Measurements from ENCODE around the gene ADAM10.

ADAM10 gene

DNA sequence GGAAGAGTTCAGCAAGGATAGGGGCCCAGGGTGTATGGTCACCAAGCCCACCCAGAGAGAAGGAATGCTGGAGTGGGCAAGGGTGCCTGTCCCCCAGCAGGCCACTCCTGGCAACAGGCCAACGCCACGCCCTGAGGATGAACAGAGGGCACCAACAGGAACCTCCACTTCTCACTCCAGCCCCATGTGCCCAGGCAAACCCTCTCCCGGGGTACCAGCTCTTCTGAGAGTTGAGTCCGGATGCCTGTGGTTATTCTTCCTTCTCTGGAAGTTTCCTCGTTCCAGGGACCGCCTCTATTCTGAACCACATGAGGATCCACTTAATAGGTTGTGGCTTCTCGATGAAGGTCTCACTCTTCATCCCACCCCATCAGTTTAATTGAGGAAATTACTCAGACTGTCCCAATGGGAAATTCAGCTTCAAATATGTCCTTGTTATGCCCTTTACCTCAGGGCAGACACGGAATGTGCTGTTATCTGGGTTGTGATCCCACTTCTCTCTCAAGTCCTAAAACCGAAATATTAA is 203.4 kb downstream of the ADAM10 start:
- H3K4me3 Mint-ChIP-seq = no peak overlapping the region
- H3K9me3 Mint-ChIP-seq = no peaks in the 10 kb centered on the region
- intact Hi-C loops (cut with micrococcal nuclease) = no loop called here
- H3K36me3 Mint-ChIP-seq (ENCODE audit: low read depth) = no peaks in the 10 kb centered on the region
- H3K27me3 Mint-ChIP-seq = peaks cover 10% of the 10 kb centered on the region
- H3K4me1 Mint-ChIP-seq (ENCODE audit: low read depth) = peaks cover 13% of the 10 kb centered on the region
- H3K27ac Mint-ChIP-seq = peak overlapping the region; percentile 22

DNA sequence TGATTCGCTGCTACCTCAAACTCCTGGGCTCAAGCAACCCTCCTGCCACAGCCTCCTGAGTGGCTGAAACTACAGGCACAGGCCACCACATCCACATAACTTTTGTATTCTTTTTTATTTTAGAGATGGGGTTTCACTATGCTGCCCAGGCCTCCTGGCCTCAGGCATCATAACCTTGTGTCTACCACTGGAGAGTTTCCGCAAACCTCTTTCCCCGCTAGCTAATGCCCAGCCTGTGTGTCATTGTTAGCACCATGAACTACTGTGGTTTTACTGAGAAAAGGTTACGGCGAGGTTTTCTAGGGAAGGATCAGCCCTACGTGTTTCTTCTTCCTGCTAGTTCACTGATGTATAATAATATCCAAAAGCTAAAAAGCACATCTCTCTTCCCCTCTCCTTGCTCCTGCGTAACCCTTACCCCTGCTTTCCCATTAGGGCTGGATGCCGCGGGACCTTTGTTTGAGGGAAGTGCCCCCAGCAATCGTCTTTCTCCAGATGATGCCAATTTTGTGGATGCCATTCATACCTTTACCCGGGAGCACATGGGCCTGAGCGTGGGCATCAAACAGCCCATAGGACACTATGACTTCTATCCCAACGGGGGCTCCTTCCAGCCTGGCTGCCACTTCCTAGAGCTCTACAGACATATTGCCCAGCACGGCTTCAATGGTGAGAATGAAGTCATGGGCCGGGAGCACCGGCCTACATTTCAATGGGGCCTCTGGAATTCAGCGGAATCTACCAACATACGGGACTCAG is 204.0 kb downstream of the ADAM10 start:
- no peaks in the 10 kb centered on the region for H3K9me3 Mint-ChIP-seq
- no peaks in the 10 kb centered on the region for H3K36me3 Mint-ChIP-seq (ENCODE audit: low read depth)
- peak overlapping the region; percentile 22 for H3K27ac Mint-ChIP-seq
- intact Hi-C loops (cut with micrococcal nuclease) = no loop called here
- H3K27me3 Mint-ChIP-seq = peaks cover 13% of the 10 kb centered on the region
- H3K4me3 Mint-ChIP-seq = no peak overlapping the region
- H3K4me1 Mint-ChIP-seq (ENCODE audit: low read depth) = peaks cover 8% of the 10 kb centered on the region

DNA sequence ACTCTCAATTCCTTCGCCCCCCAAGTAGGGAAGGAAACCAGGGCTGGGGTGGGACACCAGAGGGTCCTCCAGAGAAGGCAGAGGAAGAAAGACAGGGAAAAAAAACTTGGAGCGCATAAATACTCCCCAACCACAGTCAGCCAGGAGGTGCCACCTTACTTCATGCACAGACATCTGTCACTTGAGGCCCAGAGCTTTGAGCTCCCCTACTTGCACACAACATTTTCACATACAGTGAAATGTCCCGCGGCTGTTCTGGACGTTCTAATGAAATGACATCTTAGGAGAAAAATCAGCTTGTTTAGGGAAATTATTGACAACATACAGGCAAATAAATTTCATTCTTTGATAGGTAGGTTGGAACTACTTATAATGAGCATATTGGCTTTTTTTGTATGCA is 204.8 kb downstream of the ADAM10 start:
- H3K9me3 Mint-ChIP-seq = no peaks in the 10 kb centered on the region
- intact Hi-C loops (cut with micrococcal nuclease) = no loop called here
- peaks cover under 1% of the 10 kb centered on the region for H3K4me1 Mint-ChIP-seq (ENCODE audit: low read depth)
- peaks cover 8% of the 10 kb centered on the region for H3K27me3 Mint-ChIP-seq
- no peaks in the 10 kb centered on the region for H3K36me3 Mint-ChIP-seq (ENCODE audit: low read depth)
- no peak overlapping the region for H3K4me3 Mint-ChIP-seq
- no peak overlapping the region for H3K27ac Mint-ChIP-seq

DNA sequence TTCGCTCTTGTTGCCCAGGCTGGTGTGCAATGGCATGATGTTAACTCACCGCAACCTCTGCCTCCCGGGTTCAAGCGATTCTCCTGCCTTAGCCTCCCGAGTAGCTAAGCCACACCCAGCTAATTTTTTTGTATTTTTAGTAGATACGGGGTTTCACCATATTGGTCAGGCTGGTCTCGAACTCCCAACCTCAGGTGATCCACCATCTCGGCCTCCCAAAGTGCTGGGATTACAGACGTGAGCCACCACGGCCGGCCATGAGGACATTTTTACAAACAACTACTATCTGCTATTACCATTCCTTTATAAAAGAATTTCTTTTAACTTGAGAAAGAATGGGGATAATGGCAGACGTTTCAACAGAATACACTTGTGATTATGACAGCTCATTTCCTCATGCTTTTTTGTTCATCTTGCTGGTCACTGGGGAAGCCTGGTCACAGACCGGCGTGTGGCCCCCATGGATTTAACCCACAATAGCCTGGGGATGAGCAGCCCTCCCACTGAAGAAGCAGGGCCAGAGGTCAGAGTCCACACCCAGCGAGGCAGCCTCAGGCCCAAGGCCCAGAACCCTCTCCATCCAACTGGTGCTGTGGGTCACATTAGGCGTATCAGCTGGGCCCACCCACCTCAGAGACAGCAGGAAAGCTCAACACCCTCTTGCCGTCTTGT is 205.7 kb downstream of the ADAM10 start:
- intact Hi-C loops (cut with micrococcal nuclease) = no loop called here
- H3K27ac Mint-ChIP-seq = no peak overlapping the region
- H3K36me3 Mint-ChIP-seq (ENCODE audit: low read depth) = no peaks in the 10 kb centered on the region
- H3K4me3 Mint-ChIP-seq = no peak overlapping the region
- H3K9me3 Mint-ChIP-seq = no peaks in the 10 kb centered on the region
- H3K27me3 Mint-ChIP-seq = peaks cover 6% of the 10 kb centered on the region
- no peaks in the 10 kb centered on the region for H3K4me1 Mint-ChIP-seq (ENCODE audit: low read depth)

DNA sequence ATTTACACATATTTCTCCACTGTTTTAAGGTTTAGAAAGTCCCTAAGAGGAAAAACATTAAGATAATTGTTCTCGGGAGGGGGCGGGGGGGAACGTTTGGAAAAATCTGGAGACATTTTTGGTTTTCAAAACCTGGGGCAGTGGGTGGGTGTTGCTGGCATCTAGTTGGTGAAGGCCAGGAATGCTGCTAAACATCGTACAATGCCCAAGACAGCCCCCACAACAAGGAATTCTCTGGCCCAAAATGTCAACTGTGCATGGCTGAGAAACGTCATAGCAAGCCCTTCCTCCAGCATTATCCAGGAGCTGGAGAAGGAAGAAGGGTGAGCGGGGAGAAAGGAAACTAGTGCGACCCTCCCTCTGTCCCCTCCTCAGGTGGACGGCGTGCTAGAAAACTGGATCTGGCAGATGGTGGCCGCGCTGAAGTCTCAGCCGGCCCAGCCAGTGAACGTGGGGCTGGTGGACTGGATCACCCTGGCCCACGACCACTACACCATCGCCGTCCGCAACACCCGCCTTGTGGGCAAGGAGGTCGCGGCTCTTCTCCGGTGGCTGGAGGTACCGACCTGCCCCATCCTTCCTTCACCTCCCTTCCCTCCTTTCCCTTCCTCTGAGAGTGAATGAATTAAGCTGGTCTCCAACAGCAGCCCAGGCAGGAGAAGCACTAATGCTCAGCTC is 208.0 kb downstream of the ADAM10 start:
- Mint-ChIP-seq H3K36me3 (ENCODE audit: low read depth) (no peaks in the 10 kb centered on the region), H3K4me1 (ENCODE audit: low read depth) (no peaks in the 10 kb centered on the region), H3K9me3 (no peaks in the 10 kb centered on the region), H3K4me3 (no peak overlapping the region), H3K27ac (peak overlapping the region; percentile 7), H3K27me3 (peaks cover 6% of the 10 kb centered on the region)
- intact Hi-C loops (cut with micrococcal nuclease) = no loop called here

DNA sequence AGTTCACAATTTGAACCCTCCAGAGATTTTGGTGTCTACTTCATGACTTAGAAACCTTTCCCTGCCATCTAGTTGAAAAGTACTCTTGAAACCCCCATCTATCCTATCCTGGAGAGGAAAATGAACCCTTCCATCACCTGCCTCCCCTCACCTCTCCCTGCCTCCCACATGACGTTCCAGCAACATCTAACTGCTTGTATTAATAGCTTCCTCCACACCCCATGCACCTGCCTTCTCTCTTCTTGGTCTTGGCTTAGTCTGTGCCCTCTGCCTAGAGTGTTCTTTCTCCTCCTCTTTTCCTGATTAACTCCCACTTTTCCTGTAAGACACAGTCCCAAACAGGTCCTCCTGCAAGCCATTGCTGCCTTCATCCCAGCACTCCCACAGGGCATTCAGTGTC is 210.0 kb downstream of the ADAM10 start:
- intact Hi-C loops (cut with micrococcal nuclease) = no loop called here
- peaks cover 10% of the 10 kb centered on the region for H3K27me3 Mint-ChIP-seq
- no peaks in the 10 kb centered on the region for H3K4me1 Mint-ChIP-seq (ENCODE audit: low read depth)
- H3K4me3 Mint-ChIP-seq = no peak overlapping the region
- no peaks in the 10 kb centered on the region for H3K9me3 Mint-ChIP-seq
- H3K36me3 Mint-ChIP-seq (ENCODE audit: low read depth) = no peaks in the 10 kb centered on the region
- H3K27ac Mint-ChIP-seq = no peak overlapping the region

DNA sequence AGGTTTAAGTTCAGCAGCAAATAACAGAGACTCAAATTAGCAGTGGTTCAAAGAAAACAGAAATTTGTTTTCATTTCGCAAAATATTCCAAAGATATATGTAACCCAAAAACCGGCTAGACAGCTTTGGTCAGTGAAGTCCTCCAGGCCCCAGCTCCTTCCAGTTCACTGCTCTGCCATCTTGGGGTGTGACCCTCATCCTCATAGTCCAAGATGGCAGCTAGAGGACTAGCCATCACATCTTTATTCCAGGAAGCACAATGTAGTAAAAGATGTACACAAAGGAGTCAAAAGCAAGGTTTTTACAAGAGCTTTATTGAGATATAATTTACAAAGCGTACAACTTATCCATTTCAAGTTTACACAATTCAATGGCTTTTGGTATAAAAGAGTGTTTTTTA is 210.6 kb downstream of the ADAM10 start:
- no peaks in the 10 kb centered on the region for H3K36me3 Mint-ChIP-seq (ENCODE audit: low read depth)
- H3K4me1 Mint-ChIP-seq (ENCODE audit: low read depth) = no peaks in the 10 kb centered on the region
- H3K4me3 Mint-ChIP-seq = no peak overlapping the region
- intact Hi-C loops (cut with micrococcal nuclease) = no loop called here
- H3K27me3 Mint-ChIP-seq = peaks cover 10% of the 10 kb centered on the region
- H3K9me3 Mint-ChIP-seq = no peaks in the 10 kb centered on the region
- H3K27ac Mint-ChIP-seq = no peak overlapping the region

All from dendritic cell treated with granulocyte-macrophage colony-stimulating factor and Interleukin-4, amounts not matched to agents 40 ng/mL and 50 ng/mL, for 4 days (primary cell).